Suprapubic skin (tissue), 4 donors: Measurements from ENCODE around the gene XRCC5. TPM values are rescaled to one million over a fixed set of nuclear protein-coding genes. Genes with fewer than 3 reads are reported as not detected.

Source experiments
- DNase-seq, 2 donors: peaks; one replicate each; pipeline ENCODE4 v3.0.0-alpha.2; 2019; ENCODE audit warnings: low spot score in 2 of 2
- H3K27ac ChIP-seq: fragments of 200-600 bp; sonication (generic); one replicate; pipeline ENCODE4 v1.5.1; 2019
- H3K27me3 ChIP-seq: fragments of 200-600 bp; sonication (generic); one replicate; pipeline ENCODE4 v1.5.1; 2019
- H3K36me3 ChIP-seq: fragments of 200-600 bp; sonication (generic); one replicate; pipeline ENCODE4 v1.5.1; 2019
- H3K4me1 ChIP-seq: fragments of 200-600 bp; sonication (generic); one replicate; pipeline ENCODE4 v1.5.1; 2019
- H3K4me3 ChIP-seq: fragments of 200-600 bp; sonication (generic); one replicate; pipeline ENCODE4 v1.5.1; 2019; ENCODE audit warnings: mild to moderate bottlenecking
- H3K9me3 ChIP-seq: fragments of 200-600 bp; sonication (generic); one replicate; pipeline ENCODE4 v1.5.1; 2019
- CTCF ChIP-seq, 2 donors: fragments of 200-600 bp in 1 of 2; fragments of 450-650 bp in 1 of 2; sonication (generic) in 1 of 2; IDR thresholded peaks; one replicate each; pipeline ENCODE4 v1.5.1; 2016 to 2019; ENCODE audit warnings: antibody characterized with exemption in 2 of 2, mild to moderate bottlenecking in 1 of 2, moderate library complexity in 1 of 2
- EP300 ChIP-seq: sonication (generic); formaldehyde crosslinking; IDR thresholded peaks from one replicate; pipeline ENCODE4 v1.6.1; 2017; ENCODE audit warnings: antibody characterized with exemption
- POLR2A ChIP-seq, 2 donors: fragments of 450-650 bp; IDR thresholded peaks; one replicate each; pipeline ENCODE4 v1.6.1; 2017; ENCODE audit warnings: antibody characterized with exemption in 2 of 2, mild to moderate bottlenecking in 2 of 2, moderate library complexity in 2 of 2
- POLR2AphosphoS5 ChIP-seq, 3 donors: sonication (generic); formaldehyde crosslinking; IDR thresholded peaks; one replicate each; pipeline ENCODE4 v1.6.1; 2017; ENCODE audit warnings: antibody characterized with exemption in 3 of 3
- WGBS: methylation state at CpG from one replicate; pipeline ENCODE4 v1.1.5; 2018; 5-methylcytosine and 5-hydroxymethylcytosine counted together
- total RNA-seq, 4 donors: library from RNA; depleted of rRNA; stranded (reverse); fragments of >200 nt; gene quantifications; one replicate each; pipeline ENCODE4 v1.1.0, GENCODE V29; 2016

The XRCC5 gene
- total RNA-seq, 4 donors from 2014 or later, result 122 to 153 (median 136) TPM

GRCh38 chr2:216101109-216101508 lies 8.0 kb upstream of the XRCC5 start:
- TF ChIP-seq CTCF (IDR thresholded peaks at IDR 0.05), result no peak
- TF ChIP-seq POLR2AphosphoS5 (IDR thresholded peaks at IDR 0.05), result no peak
- no peak for TF ChIP-seq EP300
- H3K4me3 ChIP-seq, result no peak overlapping the region
- no peaks in the 10 kb centered on the region for H3K9me3 ChIP-seq

DNA sequence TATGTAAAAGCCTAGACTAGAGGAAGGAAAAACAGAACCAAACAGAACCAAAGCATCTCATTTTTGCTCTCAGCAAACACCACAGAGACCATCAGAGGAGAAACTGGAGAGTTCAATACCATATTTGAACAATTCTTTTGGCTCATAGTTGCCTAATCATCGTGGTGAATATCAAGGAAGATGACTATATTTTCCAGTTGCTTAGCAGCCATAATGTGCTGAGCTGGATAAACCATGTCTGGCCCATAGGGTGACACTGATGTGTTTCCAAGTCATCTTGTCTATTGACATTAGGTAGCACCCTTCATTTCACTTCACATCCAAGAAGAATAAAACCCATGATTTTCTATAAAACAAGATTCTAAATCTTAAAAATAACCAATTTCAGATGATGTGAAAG lies 5.9 kb upstream of the XRCC5 start:
- H3K4me1 ChIP-seq, result peaks cover 3% of the 10 kb centered on the region
- H3K4me3 ChIP-seq, result no peak overlapping the region
- H3K36me3 ChIP-seq, result no peaks in the 10 kb centered on the region
- 69% methylated on average over 1 of the region's 1 CpG for WGBS
- no peak for DNase-seq
- TF ChIP-seq EP300 (no peak), POLR2AphosphoS5 (IDR thresholded peaks at IDR 0.05) (no peak), CTCF (IDR thresholded peaks at IDR 0.05) (no peak), POLR2A (IDR thresholded peaks at IDR 0.05) (no peak)
- H3K27me3 ChIP-seq, result no peaks in the 10 kb centered on the region
- H3K27ac ChIP-seq, result no peak overlapping the region
- no peaks in the 10 kb centered on the region for H3K9me3 ChIP-seq

More at GRCh38 chr2:216101109-216101508, 8.0 kb upstream of the XRCC5 start:
- H3K27ac ChIP-seq, result no peak overlapping the region
- no peaks in the 10 kb centered on the region for H3K4me1 ChIP-seq
- H3K27me3 ChIP-seq, result no peaks in the 10 kb centered on the region
- WGBS, result 91% methylated on average over 4 of the region's 4 CpGs
- DNase-seq, result no peak
- no peaks in the 10 kb centered on the region for H3K36me3 ChIP-seq

GRCh38 chr2:216104691-216105090 lies 4.5 kb upstream of the XRCC5 start:
- no peaks in the 10 kb centered on the region for H3K9me3 ChIP-seq
- DNase-seq, result no peak
- no peak overlapping the region for H3K27ac ChIP-seq
- TF ChIP-seq POLR2A (IDR thresholded peaks at IDR 0.05), result no peak
- TF ChIP-seq CTCF (IDR thresholded peaks at IDR 0.05), result no peak
- TF ChIP-seq POLR2AphosphoS5 (IDR thresholded peaks at IDR 0.05), result no peak
- TF ChIP-seq EP300, result no peak
- 88% methylated on average over 3 of the region's 3 CpGs for WGBS
- H3K27me3 ChIP-seq, result no peaks in the 10 kb centered on the region
- peaks cover 8% of the 10 kb centered on the region for H3K4me1 ChIP-seq
- no peak overlapping the region for H3K4me3 ChIP-seq
- H3K36me3 ChIP-seq, result no peaks in the 10 kb centered on the region

- no peak overlapping the region for H3K27ac ChIP-seq
- TF ChIP-seq EP300 (no peak), POLR2A (IDR thresholded peaks at IDR 0.05) (no peak), POLR2AphosphoS5 (IDR thresholded peaks at IDR 0.05) (no peak), CTCF (IDR thresholded peaks at IDR 0.05) (no peak)
- H3K4me3 ChIP-seq, result no peak overlapping the region
- no peaks in the 10 kb centered on the region for H3K9me3 ChIP-seq
- WGBS, result 73% methylated on average over 8 of the region's 8 CpGs
- H3K36me3 ChIP-seq, result peaks cover 12% of the 10 kb centered on the region
- DNase-seq, result no peak
- H3K27me3 ChIP-seq, result no peaks in the 10 kb centered on the region
- H3K4me1 ChIP-seq, result peaks cover 32% of the 10 kb centered on the region
Measured at GRCh38 chr2:216107320-216107719, 1.8 kb upstream of the XRCC5 start.

GRCh38 chr2:216107760-216108159 lies 1.4 kb upstream of the XRCC5 start:
- TF ChIP-seq POLR2A (IDR thresholded peaks at IDR 0.05) (no peak), EP300 (no peak), CTCF (IDR thresholded peaks at IDR 0.05) (no peak), POLR2AphosphoS5 (IDR thresholded peaks at IDR 0.05) (no peak)
- Histone ChIP-seq H3K9me3 (no peaks in the 10 kb centered on the region), H3K4me1 (peaks cover 36% of the 10 kb centered on the region), H3K27ac (no peak overlapping the region), H3K36me3 (peaks cover 17% of the 10 kb centered on the region), H3K4me3 (no peak overlapping the region), H3K27me3 (no peaks in the 10 kb centered on the region)
- WGBS, result 31% methylated on average over 13 of the region's 13 CpGs
- DNase-seq, result no peak
